ENCODE results near the gene FAM24B.
"Not testable (repeated sequence)": the region's sequence is repeated elsewhere in the genome, so short reads cannot be mapped to it uniquely, and the experiment has no call there.

FAM24B gene

GRCh38 chr10:122858042-122858441, 21.3 kb downstream of the FAM24B start:
- not testable (repeated sequence) for DNase-seq (ENCODE audit: low read depth)

- DNase-seq (ENCODE audit: low read depth), result no peak
These were observed 22.5 kb downstream of the FAM24B start for GRCh38 chr10:122856902-122857301.

GRCh38 chr10:122855745-122856144, 23.6 kb downstream of the FAM24B start:
- DNase-seq (ENCODE audit: low read depth), result no peak

- no peak for DNase-seq (ENCODE audit: low read depth)
These were observed 24.7 kb downstream of the FAM24B start for GRCh38 chr10:122854648-122855047.

GRCh38 chr10:122853665-122854313, 25.6 kb downstream of the FAM24B start:
- DNase-seq (ENCODE audit: low read depth), result no peak

- no peak for DNase-seq (ENCODE audit: low read depth)
These were observed 27.1 kb downstream of the FAM24B start for GRCh38 chr10:122852261-122852660.

- DNase-seq (ENCODE audit: low read depth), result no peak
These were observed 28.4 kb downstream of the FAM24B start for GRCh38 chr10:122850705-122851640.

GRCh38 chr10:122849900-122850605, 29.3 kb downstream of the FAM24B start:
- DNase-seq (ENCODE audit: low read depth), result no peak

GRCh38 chr10:122849090-122849489, 30.3 kb downstream of the FAM24B start:
- DNase-seq (ENCODE audit: low read depth), result no peak

GRCh38 chr10:122847782-122848604, 31.4 kb downstream of the FAM24B start:
- no peak for DNase-seq (ENCODE audit: low read depth)

GRCh38 chr10:122845783-122846332, 33.5 kb downstream of the FAM24B start, which contains the start of gene CUZD1:
Gene CUZD1, minus strand, starts transcription at chr10:122845857. Its CDS starts 14 bp downstream, at chr10:122845843.
- no peak for DNase-seq (ENCODE audit: low read depth)

- DNase-seq (ENCODE audit: low read depth), result no peak
These were observed 35.2 kb downstream of the FAM24B start for GRCh38 chr10:122844146-122844545.

GRCh38 chr10:122841569-122841968, 37.8 kb downstream of the FAM24B start:
- no peak for DNase-seq (ENCODE audit: low read depth)

- no peak for DNase-seq (ENCODE audit: low read depth)
These were observed 39.9 kb downstream of the FAM24B start for GRCh38 chr10:122839505-122839904.

GRCh38 chr10:122838880-122839279, 40.5 kb downstream of the FAM24B start:
- DNase-seq (ENCODE audit: low read depth), result no peak

- DNase-seq (ENCODE audit: low read depth), result no peak
These were observed 43.5 kb downstream of the FAM24B start for GRCh38 chr10:122835908-122836307.

GRCh38 chr10:122830965-122831353, 48.4 kb downstream of the FAM24B start:
- DNase-seq (ENCODE audit: low read depth), result no peak

GRCh38 chr10:122830273-122830964, 49.0 kb downstream of the FAM24B start:
- no peak for DNase-seq (ENCODE audit: low read depth)

GRCh38 chr10:122829454-122829853, 49.9 kb downstream of the FAM24B start:
- no peak for DNase-seq (ENCODE audit: low read depth)

GRCh38 chr10:122828716-122829255, 50.6 kb downstream of the FAM24B start:
- DNase-seq (ENCODE audit: low read depth), result no peak

All from activated T-cell treated with anti-CD3 and anti-CD28 coated beads for 1 hour (primary cell).